NCI-H526 treated with DMSO at 0.1 percent for 48 hours (cell line): ENCODE measurements around the gene PNPT1.

Source experiments
- DNase-seq: peaks from one replicate; lab custom pipeline; 2025; lab: John Stamatoyannopoulos, UW

The PNPT1 gene

DNA sequence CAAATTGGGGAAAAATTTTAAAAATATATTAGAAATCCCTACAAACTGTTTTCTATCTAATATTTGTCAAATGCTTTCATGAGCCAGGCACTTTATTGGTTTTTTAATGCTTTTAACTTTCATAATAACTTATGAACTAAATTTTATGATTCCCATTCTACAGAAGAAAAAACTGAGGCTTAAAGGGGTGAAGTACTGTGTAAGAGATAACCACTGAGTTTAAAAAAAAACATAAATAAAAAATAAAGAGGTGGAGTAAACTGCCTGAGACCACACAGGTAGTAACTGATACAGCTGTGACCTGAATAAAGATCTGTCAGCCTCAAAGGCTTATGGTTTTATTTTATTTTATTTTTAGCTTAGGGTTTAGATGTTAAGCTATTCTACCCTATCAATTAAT is 24.7 kb downstream of the PNPT1 start:
- no peak for DNase-seq

DNA sequence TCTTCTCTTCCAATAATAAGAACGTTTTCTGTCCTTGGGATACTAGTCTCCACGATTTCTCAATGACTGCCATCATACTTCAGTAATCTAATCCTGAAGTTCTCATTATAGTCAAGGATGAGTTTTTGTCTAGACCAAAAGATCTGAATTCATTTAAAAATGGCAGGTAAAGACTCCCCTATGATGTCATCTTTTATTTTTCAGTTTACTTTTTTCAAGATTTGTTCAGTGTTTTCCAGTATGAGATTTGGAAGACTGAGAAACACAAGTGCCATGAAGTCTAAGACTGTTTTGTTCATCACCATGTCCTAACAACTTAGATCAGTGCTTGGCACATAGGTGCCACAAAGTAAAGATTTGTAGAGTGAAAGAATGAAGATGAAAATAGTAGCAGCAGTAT is 40.4 kb downstream of the PNPT1 start:
- no peak for DNase-seq

DNA sequence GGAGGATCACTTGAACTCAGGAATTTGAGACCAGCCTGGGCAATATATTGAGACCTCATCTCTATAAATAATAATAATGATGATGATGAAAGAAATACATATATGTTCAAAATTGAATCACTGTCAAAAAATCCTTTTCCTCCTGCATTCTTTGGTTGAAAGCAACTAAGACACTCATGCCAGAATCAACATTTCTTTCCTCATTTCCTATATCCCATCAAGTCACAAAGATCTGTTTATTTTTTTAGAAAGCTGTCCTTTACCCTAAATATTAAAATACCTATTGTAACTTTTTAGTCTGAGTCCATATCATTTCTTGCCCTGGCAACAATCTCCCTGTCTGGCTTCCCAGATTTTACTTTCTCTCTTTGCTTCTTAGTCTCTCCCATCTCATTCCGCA is 44.4 kb downstream of the PNPT1 start:
- no peak for DNase-seq

DNA sequence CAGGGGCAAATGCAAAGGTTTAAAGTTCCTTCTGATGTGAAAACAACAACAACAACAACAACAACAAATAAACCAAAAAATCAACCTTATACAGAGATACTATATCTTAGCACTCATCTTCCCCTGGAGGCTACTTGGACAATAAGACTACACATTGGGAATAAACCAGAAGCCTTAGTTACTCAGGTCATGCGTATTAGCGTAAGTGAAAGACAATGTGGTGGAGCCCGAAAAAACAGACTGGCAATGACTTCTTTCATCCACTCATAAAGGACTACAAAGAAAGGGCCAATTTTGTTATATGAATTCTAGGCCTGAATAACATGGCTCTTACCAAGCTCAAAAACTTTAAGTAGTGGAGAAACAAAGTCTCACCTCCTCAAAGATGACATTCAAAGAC is 56.8 kb downstream of the PNPT1 start:
- no peak for DNase-seq

- DNase-seq, result no peak
These were observed 64.7 kb downstream of the PNPT1 start for GRCh38 chr2:55628931-55629330.

- DNase-seq, result no peak
These were observed 65.7 kb downstream of the PNPT1 start for GRCh38 chr2:55627915-55628314.

DNA sequence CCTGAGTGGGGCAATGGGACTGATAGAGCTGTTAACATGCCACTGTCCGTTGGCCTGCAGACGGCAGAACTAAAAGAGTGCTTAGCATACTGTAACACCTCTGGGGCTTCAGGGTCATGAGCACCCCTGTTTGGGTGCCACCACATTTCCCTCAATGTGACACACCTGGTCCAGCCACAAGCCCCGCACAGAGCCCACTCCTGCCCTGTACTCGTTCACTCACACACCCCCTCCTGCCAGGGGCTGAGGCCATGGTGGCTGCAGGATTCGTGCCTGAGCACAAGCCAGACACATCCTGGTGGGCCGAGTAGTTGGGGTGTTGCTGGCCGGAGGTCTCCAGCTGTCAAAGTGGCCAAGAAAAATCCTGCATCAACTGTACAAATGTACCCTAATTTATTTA is 71.8 kb downstream of the PNPT1 start:
- DNase-seq, result no peak

DNA sequence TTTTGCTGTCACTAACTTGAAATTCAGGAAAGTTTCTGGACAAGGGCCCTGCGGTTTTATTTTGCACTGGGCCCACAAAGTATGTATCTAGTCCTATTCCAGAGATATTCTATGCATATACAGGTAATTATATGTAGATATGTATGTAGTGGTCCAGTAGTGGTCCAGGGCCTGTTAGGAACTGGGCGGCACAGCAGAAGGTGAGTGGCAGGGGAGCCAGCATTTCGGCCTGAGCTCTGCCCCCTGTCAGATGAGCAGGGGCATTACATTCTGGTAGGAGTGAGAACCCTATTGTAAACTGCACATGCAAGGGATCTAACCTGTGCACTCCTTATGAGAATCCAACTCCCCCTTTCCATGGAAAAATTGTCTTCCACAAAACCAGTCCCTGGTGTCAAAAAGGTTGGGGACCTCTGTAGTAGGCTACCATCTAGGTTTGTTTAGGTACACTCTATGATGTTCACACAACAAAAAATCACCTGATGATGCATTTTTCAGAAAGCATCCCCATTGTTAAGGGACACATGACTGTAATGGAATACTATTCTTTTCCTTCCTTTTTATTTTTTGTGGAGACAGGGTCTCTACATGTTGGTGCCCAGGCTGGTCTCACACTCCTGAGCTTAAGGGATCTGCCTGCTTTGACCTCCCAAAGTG is 73.4 kb downstream of the PNPT1 start:
- no peak for DNase-seq

GRCh38 chr2:55618275-55619055 is 75.2 kb downstream of the PNPT1 start:
- DNase-seq, result peak; percentile 49

GRCh38 chr2:55618025-55618274 is 75.7 kb downstream of the PNPT1 start:
- no peak for DNase-seq

DNA sequence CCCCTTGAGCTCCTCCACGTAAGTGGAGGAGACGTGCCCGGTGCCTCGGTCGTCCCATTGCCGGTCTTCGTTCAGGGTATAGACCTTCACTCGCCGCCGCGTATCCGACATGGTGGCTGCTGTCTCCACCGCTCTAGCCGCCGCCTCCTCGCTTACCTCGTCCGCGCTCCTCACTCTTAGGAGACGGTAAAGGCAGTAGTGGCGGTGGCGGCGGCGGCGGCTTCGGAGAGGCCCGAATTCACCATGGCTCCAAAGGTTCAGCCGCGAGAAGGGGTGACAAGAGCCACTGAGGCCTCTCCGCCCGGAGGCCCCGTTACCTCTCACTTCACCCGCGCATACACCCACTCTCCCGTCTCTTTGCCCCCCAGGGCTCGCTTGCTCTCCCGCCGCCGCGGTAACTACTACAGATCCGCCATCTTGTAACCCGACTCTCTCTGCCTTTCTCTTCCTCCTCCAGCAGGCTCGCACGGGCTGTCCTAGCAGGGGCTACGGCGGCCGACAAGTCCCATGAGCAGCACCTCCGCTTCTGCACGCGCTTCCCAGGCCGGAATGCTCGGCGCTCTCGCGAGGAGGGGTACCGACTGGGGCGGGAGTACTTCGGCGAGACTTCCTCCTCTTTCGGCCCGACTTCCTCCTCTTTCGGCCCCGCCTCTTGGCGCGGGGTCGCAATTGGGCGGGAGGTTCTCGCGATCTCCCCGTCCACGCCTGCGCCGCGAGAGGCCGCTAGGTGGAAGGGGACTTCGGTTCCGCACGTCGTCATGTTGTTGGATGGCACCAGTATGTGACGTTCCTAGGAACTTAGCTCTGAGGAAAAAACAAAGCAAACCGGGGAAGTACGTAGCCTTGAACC is 76.2 kb downstream of the PNPT1 start, which contains the start of gene PPP4R3B:
Gene PPP4R3B, minus strand, starts transcription at position 448 of the 850 bp plus-strand sequence. Its CDS starts 337 bp downstream, at position 111.
- DNase-seq, result peak; percentile 96

- peak; percentile 59 for DNase-seq
These were observed 77.0 kb downstream of the PNPT1 start for GRCh38 chr2:55616551-55617174.

DNA sequence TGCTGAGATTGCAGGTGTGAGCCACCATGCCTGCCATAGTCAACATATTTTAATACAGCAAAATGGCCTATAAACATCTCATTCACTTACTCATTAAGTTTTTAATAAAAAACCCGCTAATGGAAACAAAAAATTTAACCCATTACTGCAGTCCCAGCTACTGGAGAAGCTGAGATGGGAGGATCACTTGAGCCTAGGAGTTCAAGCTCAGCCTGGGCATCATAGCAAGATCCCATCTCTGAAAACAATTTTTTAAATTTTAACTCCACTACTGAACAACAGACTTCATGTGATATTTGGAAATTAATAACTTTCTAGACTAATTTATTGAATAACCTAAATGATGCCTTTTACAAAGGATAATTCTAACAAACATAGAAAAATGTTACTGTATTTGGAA is 81.6 kb downstream of the PNPT1 start:
- DNase-seq, result no peak

DNA sequence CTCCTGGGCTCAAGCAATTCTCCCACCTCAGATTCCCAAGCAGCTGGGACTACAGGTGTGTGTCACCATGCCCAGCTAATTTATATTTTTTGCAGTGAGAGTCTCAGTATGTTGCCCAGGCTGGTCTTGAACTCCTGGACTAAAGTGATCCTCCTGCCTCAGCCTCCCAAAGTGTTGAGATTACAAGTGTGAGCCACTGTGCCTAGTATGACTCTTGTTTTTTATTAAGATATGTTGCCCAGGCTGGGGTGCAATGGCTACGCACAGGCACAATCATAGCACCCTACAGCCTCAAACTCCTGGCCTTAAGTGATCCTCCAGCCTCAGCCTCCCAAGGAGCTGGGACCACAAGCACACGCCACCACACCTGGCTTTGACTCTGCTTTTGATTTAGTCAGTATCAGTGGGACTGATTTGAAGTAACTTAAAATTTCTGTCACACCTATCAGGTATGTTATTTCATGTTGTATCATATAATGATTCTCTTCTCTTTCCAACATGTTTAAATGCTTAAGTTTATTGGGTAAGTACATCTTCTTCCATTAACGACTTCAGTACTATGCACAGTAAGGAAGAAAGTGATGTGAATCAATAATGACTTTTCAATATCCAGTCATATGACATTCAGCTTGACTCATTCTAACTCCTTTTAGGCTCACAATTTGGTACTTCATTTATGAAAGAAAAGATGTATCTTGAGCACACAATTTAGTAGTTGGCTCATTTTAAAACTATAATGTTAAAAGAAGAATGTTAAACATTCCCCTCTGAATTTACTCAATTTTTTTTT is 82.5 kb downstream of the PNPT1 start:
- DNase-seq, result no peak

DNA sequence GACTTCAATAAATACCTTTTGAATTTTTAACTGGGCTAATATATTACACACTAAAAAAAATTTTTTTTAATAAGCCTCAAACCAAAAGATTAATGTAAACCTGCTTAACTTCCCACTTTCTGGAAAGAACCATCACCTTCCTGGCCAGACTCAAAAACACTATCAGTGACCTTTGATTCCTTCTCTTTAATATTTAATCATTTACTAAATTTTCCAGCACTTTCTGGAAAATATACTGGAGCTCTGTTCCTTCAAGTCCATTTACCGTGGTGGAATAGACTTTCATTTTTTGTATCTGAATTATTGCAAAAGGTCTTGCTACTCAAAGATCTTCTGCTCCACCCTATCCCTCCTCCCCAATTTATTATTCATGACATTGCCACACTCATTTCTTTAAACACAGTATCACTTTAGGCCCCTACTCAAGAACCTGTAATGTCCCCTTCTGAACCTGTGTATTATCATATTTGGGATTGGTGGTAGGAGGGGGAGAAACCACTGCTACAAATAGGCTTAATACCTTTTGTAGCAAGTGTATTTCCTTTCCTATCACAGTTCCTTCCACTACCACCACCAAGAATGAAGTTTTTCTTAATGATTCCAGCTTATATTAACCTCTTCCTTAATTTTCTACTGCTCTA is 83.6 kb downstream of the PNPT1 start:
- no peak for DNase-seq

GRCh38 chr2:55609193-55609794 is 84.3 kb downstream of the PNPT1 start:
- no peak for DNase-seq

GRCh38 chr2:55607717-55608116 is 85.9 kb downstream of the PNPT1 start:
- no peak for DNase-seq

DNA sequence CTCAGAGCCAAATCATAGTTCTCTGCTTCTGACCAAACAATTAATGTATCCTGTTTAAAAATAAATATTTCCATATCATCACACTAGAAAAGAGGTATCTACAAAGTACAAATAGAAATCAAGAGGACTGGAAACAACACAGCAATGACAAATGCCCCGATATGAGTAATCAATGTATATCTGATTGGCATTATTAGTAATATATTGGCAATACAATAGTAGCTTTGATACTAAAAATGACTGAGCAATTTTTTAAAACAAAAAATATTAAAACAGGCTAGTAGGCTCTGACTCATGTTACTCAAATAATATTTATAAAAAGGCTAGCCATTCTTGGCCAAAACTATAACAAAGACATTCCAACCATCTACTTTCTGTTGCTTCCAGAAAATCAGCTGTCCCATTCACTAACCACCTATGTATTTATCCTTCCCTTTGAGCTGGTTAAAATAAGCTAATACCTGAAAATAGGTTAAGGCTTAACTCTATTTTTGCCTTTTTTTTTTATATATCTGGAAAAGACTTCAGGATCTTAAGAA is 89.5 kb downstream of the PNPT1 start:
- DNase-seq, result no peak

DNA sequence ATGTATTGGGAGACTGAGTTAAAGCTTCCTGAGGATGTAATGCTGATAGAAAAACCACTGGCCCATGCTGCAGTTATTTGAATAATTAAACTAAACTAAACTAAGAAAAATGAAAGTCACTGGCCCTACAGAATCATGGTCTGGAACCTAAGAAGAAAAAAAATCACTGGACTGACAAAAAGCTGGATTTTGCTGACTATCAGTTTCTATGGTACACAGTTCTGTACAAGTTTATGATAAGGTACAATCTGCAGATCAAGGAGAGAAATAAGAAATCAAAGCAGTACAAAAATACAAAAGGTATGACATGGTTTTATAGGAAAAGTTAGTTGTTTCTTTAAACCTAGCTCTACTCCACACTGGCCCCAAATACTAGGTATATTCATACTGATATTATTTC is 91.8 kb downstream of the PNPT1 start:
- DNase-seq, result no peak

GRCh38 chr2:55598056-55598795 is 95.4 kb downstream of the PNPT1 start:
- no peak for DNase-seq
